Thoracic aorta (tissue), 2 donors: ENCODE results near the gene SMCR8. TPM values are rescaled to one million over a fixed set of nuclear protein-coding genes. Genes with fewer than 3 reads are reported as not detected.

Source experiments
- ATAC-seq: fragments of 150-250 bp; one replicate; pipeline ENCODE4 v1.8.0; 2017; ENCODE audit warnings: low read depth; ENCODE audit not compliant: insufficient number of reproducible peaks, low FRiP score
- DNase-seq: peaks from one replicate; pipeline ENCODE4 v3.0.0-alpha.2; 2020; ENCODE audit warnings: low spot score
- H3K27ac ChIP-seq, 2 donors: fragments of 200-600 bp; sonication (generic); 1 replicate in 1 of 2; 2 replicates in 1 of 2; pipeline ENCODE4 v1.5.1; 2016; ENCODE audit warnings: mild to moderate bottlenecking in 2 of 2, moderate library complexity in 2 of 2
- H3K27me3 ChIP-seq: fragments of 200-600 bp; sonication (generic); replicated peaks from 2 replicates; pipeline ENCODE4 v1.6.0; 2016; ENCODE audit warnings: mild to moderate bottlenecking; ENCODE audit not compliant: insufficient read depth
- H3K36me3 ChIP-seq: fragments of 200-600 bp; sonication (generic); one replicate; pipeline ENCODE4 v1.5.1; 2016
- H3K4me1 ChIP-seq, 2 donors: fragments of 200-600 bp; sonication (generic); 1 replicate in 1 of 2; 2 replicates in 1 of 2; pipeline versions ENCODE4 v1.5.1 to v1.6.0; 2016; ENCODE audit warnings: low read depth in 2 of 2, mild to moderate bottlenecking in 1 of 2; ENCODE audit not compliant: control insufficient read depth in 1 of 2
- H3K4me3 ChIP-seq: fragments of 200-600 bp; sonication (generic); 2 replicates; pipeline ENCODE4 v1.5.1; 2016; ENCODE audit warnings: mild to moderate bottlenecking
- H3K9me3 ChIP-seq: fragments of 200-600 bp; sonication (generic); 2 replicates; pipeline ENCODE4 v1.5.1; 2016
- total RNA-seq, 2 donors: library from RNA; depleted of rRNA; stranded (reverse); fragments of >200 nt; gene quantifications; one replicate each; pipeline versions ENCODE4 v1.1.0 to v1.2.3, GENCODE V29; 2016
- TF ChIP-seq, protein P1 (sequence below): fragments of 200-600 bp; sonication (generic); IDR thresholded peaks from one replicate; pipeline ENCODE4 v1.5.1; 2019; ENCODE audit warnings: antibody characterized with exemption

Gene SMCR8
- total RNA-seq, 2 donors from 2014 or later = 12.6 to 21.5 TPM

DNA sequence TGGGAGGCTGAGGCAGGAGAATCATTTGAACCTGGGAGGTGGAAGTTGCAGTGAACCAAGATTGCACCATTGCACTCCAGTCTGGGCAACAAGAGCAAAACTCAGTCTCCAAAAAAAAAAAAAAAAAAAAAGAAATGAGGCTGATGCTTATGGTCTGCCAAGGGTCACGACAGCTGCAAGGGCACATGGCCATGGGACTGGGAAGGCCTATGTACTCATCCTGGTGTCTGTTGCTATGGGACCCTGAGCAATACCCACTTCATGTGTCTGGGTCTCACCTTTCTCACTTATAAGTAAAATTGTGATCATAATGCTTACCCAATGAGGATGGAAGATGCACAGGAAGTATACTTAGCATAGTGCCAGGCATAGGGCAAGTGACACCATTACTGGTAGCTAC is 38.0 kb upstream of the SMCR8 start:
- Histone ChIP-seq H3K9me3 (no peaks in the 10 kb centered on the region), H3K36me3 (peaks cover 64% of the 10 kb centered on the region), H3K4me3 (no peak overlapping the region), H3K4me1 (no peaks in the 10 kb centered on the region), H3K27me3 (no peaks in the 10 kb centered on the region), H3K27ac (no peak overlapping the region)
- ATAC-seq (no peak), DNase-seq (no peak)
- TF ChIP-seq, protein P1, sequence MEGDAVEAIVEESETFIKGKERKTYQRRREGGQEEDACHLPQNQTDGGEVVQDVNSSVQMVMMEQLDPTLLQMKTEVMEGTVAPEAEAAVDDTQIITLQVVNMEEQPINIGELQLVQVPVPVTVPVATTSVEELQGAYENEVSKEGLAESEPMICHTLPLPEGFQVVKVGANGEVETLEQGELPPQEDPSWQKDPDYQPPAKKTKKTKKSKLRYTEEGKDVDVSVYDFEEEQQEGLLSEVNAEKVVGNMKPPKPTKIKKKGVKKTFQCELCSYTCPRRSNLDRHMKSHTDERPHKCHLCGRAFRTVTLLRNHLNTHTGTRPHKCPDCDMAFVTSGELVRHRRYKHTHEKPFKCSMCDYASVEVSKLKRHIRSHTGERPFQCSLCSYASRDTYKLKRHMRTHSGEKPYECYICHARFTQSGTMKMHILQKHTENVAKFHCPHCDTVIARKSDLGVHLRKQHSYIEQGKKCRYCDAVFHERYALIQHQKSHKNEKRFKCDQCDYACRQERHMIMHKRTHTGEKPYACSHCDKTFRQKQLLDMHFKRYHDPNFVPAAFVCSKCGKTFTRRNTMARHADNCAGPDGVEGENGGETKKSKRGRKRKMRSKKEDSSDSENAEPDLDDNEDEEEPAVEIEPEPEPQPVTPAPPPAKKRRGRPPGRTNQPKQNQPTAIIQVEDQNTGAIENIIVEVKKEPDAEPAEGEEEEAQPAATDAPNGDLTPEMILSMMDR = no peak

DNA sequence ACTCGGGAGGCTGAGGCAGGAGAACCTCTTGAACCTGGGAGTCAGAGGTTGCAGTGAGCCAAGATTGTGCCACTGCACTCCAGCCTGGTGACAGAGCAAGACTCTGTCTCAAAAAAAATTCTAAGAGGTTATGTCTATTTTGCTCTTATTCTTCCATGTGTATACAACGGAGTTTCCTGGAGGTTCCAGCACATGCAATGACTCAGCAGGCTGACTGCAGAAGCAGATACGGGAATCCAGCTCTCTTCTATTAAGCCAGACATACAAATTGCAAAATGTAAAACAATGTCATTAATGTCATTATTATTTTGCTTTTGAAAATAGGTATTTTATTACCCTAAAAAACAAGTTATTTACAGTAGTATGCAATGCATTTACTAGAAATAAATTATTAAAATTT is 36.2 kb upstream of the SMCR8 start:
- H3K27me3 ChIP-seq = no peaks in the 10 kb centered on the region
- H3K9me3 ChIP-seq = no peaks in the 10 kb centered on the region
- peaks cover 69% of the 10 kb centered on the region for H3K36me3 ChIP-seq
- TF ChIP-seq, protein P1 = no peak
- ATAC-seq (no peak), DNase-seq (no peak)
- H3K4me1 ChIP-seq = no peaks in the 10 kb centered on the region
- no peak overlapping the region for H3K27ac ChIP-seq
- H3K4me3 ChIP-seq = no peak overlapping the region

DNA sequence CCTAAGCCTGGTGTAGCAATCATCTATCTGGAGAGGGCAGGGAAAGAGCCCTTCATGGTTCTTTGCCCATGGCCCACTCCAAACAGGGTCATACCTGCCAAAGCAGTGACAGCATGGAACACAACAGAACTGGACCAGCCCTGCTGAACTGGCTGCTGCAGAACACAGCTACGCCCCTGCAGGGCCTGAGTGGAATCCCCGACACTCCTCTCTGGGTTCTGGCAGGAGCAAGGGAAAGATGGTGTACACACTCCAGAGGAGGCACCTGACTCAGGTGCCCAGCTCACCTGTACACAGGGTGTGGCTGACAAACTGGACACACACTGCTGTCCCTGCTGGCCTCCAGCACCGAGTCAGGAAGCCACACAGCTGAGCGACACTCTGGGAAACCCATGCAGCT is 34.8 kb upstream of the SMCR8 start:
- no peak for ATAC-seq
- no peak overlapping the region for H3K4me3 ChIP-seq
- H3K27ac ChIP-seq = no peak overlapping the region
- no peaks in the 10 kb centered on the region for H3K9me3 ChIP-seq
- TF ChIP-seq, protein P1 = no peak
- H3K36me3 ChIP-seq = peaks cover 68% of the 10 kb centered on the region
- no peaks in the 10 kb centered on the region for H3K4me1 ChIP-seq
- no peak for DNase-seq
- no peaks in the 10 kb centered on the region for H3K27me3 ChIP-seq

DNA sequence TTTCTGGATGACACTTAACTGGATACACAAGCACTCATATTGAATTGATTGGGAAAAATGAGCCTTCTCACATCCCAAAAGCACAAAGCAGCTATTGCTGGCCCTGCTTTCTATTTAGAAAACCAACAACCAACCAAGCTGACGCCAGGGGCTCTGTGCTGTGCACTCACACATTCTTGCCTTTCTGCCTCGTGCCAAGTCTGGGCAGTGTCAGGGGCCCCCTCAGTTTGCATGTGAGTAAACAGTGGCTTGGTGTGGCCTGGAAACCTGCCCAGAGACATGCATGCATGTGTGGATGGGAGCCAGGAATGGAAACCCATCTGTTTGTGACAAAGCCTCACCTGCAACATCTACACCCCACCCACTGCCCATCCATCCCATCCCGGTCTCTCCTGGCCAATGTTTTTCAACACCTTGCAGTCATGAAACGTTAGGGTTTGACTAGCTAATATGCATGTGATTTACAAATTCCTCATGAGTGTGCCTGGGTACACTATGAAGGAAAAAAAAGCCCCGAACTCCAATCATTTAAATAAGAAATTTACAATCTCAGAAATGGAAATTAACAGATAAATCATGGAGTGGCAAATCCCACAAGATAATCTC is 34.2 kb upstream of the SMCR8 start:
- Histone ChIP-seq H3K27me3 (no peaks in the 10 kb centered on the region), H3K9me3 (no peaks in the 10 kb centered on the region), H3K4me1 (no peaks in the 10 kb centered on the region), H3K36me3 (peaks cover 75% of the 10 kb centered on the region), H3K4me3 (no peak overlapping the region), H3K27ac (no peak overlapping the region)
- TF ChIP-seq, protein P1 = no peak
- no peak for ATAC-seq
- no peak for DNase-seq

DNA sequence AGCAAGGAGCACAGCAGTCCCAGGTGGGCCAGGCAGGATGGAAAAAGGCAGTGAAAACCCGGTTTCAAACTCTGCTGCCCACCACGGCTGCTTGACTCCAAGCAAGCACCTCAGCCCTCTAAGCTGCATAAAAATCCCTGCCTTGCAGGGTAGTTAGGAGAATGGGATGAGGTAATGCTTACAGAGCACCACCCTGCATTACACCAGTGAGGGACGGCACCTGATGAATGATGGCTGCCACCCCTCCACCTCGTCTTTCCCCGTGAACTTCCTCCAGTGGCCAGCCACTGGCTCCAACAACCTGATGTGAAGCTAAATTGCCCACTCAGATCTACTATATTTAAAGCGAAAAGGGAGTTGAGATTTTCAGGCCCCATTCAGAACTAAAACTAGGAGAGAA is 33.3 kb upstream of the SMCR8 start:
- no peak for ATAC-seq
- no peak overlapping the region for H3K27ac ChIP-seq
- no peaks in the 10 kb centered on the region for H3K4me1 ChIP-seq
- H3K9me3 ChIP-seq = no peaks in the 10 kb centered on the region
- DNase-seq = no peak
- H3K36me3 ChIP-seq = peaks cover 68% of the 10 kb centered on the region
- H3K27me3 ChIP-seq = no peaks in the 10 kb centered on the region
- H3K4me3 ChIP-seq = no peak overlapping the region
- TF ChIP-seq, protein P1 = no peak
